Ovary (tissue), 9 donors: ENCODE measurements around the gene YKT6. TPM values are rescaled to one million over a fixed set of nuclear protein-coding genes. Genes with fewer than 3 reads are reported as not detected.

Experiments used
- DNase-seq, 5 donors: peaks; one replicate each; pipeline ENCODE4 v3.0.0-alpha.2; 2019 to 2020
- H3K27ac ChIP-seq, 2 donors: fragments of 200-600 bp; one replicate each; pipeline versions ENCODE4 v1.5.1 to v1.8.0; 2019 to 2022
- H3K27me3 ChIP-seq: fragments of 200-600 bp; one replicate; pipeline ENCODE4 v1.8.0; 2022
- H3K36me3 ChIP-seq: fragments of 200-600 bp; sonication (generic); one replicate; pipeline ENCODE4 v1.5.1; 2019
- H3K4me1 ChIP-seq: one replicate; pipeline ENCODE4 v1.8.1; 2013; ENCODE audit warnings: mild to moderate bottlenecking, moderate library complexity; ENCODE audit not compliant: insufficient read depth
- H3K4me3 ChIP-seq: fragments of 200-600 bp; sonication (generic); one replicate; pipeline ENCODE4 v1.5.1; 2017
- H3K9me3 ChIP-seq, 2 donors: fragments of 200-600 bp in 1 of 2; sonication (generic) in 1 of 2; one replicate each; pipeline versions ENCODE4 v1.5.1 to v1.8.1; 2013 to 2019; ENCODE audit warnings: mild to moderate bottlenecking in 1 of 2, moderate library complexity in 1 of 2
- CTCF ChIP-seq, 3 donors: fragments of 450-650 bp in 2 of 3; fragments of 200-600 bp in 1 of 3; IDR thresholded peaks; one replicate each; pipeline versions ENCODE4 v1.5.1 to v1.8.0; 2016 to 2022; ENCODE audit warnings: antibody characterized with exemption in 3 of 3, mild to moderate bottlenecking in 1 of 3
- EP300 ChIP-seq: sonication (generic); formaldehyde crosslinking; IDR thresholded peaks from one replicate; pipeline ENCODE4 v1.6.1; 2017; ENCODE audit warnings: antibody characterized with exemption
- POLR2A ChIP-seq: fragments of 450-650 bp; IDR thresholded peaks from one replicate; pipeline ENCODE4 v1.6.1; 2017; ENCODE audit warnings: antibody characterized with exemption, mild to moderate bottlenecking, moderate library complexity
- WGBS, 3 donors: extraction: QIAGEN DNeasy Blood & Tissue Kit in 1 of 3; methylation state at CpG; one replicate each; pipeline versions ENCODE4 v1.1.5 to v1.1.7; 2013 to 2017; 5-methylcytosine and 5-hydroxymethylcytosine counted together
- intact Hi-C, 4 donors: fragments of 100-400 bp; cut with DNase I; formaldehyde crosslinking; loops; one replicate each; pipeline versions ENCODE4 v1.11.0 to v1.15.1; 2022 to 2023
- polyA plus RNA-seq, 2 donors: library from polyadenylated mRNA; stranded (reverse); fragments of 200-250 nt in 1 of 2; fragments of 350-450 nt in 1 of 2; fragmentation: Illumina TruSeq in 1 of 2; extraction: RNeasy Lipid Tissue Mini Kit (QIAGEN cat#74804) in 1 of 2; gene quantifications; one replicate each; pipeline ENCODE4 v1.2.3, GENCODE V29; 2013 to 2014
- total RNA-seq, 7 donors: library from RNA; depleted of rRNA in 2 of 7; stranded (reverse); fragments of >200 nt in 2 of 7; fragmentation: NEBNext Ultra II Directional in 3 of 7; extraction: Animal tissue kit (Norgen Biotek cat#: 25700) in 3 of 7; gene quantifications; one replicate each; pipeline versions ENCODE4 v1.1.0 to v1.2.4, GENCODE V29; 2016 to 2023
- donor health status: DM: no; HTN: no; CAD: no; lungs with moderate emphysema.
- donor health status: DM: no; HTN: no; CAD: no.
- donor health status: Bipolar disorder and iron deficiency.
- donor health status: DM: yes; HTN: yes; CAD: no.
- donor health status: DM: no; HTN: no; CAD: no.
- donor health status: DM: yes; HTN: yes; CAD: no.

YKT6 gene
- total and polyA plus RNA-seq, 9 donors: 22.2 to 68.0 (median 40.5) TPM

DNA sequence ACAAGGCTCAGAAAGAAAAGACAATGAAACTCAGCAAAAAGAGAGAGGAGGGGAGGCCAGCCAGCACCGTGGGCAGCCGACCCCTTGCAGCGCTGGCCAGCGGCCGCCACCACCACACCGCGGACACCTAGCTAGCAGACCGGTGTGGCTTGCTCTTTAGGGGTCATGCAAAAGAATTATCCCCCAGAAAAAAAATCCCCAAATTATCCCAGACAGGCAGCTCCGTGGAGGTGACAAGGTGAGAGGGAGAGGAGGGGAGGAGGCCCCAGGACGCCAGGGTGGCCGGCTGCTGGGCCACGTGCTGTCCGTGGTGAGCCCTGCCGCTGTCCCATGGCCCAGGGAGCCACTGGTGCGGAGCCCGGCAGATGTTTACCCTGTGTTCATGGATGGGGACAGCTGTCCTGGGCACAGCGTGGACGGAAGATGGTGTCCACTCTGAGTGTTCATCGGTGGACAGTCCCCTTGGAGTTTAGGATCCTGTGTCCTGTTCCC lies 16.5 kb downstream of the YKT6 start:
- no peaks in the 10 kb centered on the region for H3K36me3 ChIP-seq
- no peaks in the 10 kb centered on the region for H3K9me3 ChIP-seq
- no peaks in the 10 kb centered on the region for H3K27me3 ChIP-seq
- no peak overlapping the region for H3K4me3 ChIP-seq
- H3K27ac ChIP-seq: no peak overlapping the region
- 74 to 77% (median 75%) methylated on average over 19 of the region's 19 CpGs for WGBS, 3 donors
- peak in 1 of 5 donors; percentile 10 for DNase-seq
- TF ChIP-seq EP300: no peak
- TF ChIP-seq CTCF (IDR thresholded peaks at IDR 0.05): no peak
- TF ChIP-seq POLR2A: no peak
- H3K4me1 ChIP-seq: no peaks in the 10 kb centered on the region
- intact Hi-C loops: no loop called here

DNA sequence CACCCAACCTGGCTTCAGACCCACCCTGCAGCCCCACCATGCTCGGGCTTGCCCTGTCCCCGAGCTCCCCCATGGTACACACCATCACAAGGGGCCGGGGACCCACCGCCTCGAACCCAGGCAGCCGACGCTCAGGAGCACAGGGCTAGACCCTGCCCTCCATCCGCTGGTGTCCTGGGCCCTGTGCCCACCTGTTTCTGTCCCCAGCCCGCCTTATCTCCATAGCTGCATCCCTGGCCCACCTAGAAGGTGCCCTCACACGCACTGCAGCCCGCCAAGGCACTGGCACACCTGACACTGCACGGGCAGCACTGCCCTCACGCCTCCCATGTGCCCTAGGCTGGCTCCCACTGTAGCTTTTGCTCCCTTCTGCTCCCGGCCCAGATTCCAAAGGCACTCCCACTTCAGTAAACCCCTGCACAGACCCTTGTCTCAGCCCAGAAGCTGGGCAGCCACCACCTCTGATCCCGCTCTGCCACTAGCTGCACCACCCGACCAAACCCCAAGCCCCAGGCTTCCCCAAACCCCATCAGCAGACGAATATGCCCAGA lies 17.1 kb downstream of the YKT6 start:
- no peak overlapping the region for H3K27ac ChIP-seq
- no peaks in the 10 kb centered on the region for H3K27me3 ChIP-seq
- peak in 1 of 5 donors; percentile 13 for DNase-seq
- no peaks in the 10 kb centered on the region for H3K36me3 ChIP-seq
- TF ChIP-seq CTCF (IDR thresholded peaks at IDR 0.05): no peak
- no peak for TF ChIP-seq EP300
- no peak for TF ChIP-seq POLR2A
- WGBS, 3 donors: 71 to 74% (median 72%) methylated on average over 17 of the region's 17 CpGs
- H3K4me1 ChIP-seq: no peaks in the 10 kb centered on the region
- no peaks in the 10 kb centered on the region for H3K9me3 ChIP-seq
- intact Hi-C loops: no loop called here
- H3K4me3 ChIP-seq: no peak overlapping the region

GRCh38 chr7:44218418-44219201 lies 17.8 kb downstream of the YKT6 start:
- 69% methylated on average over 26 of the region's 26 CpGs for WGBS, 3 donors
- no peak for TF ChIP-seq CTCF (IDR thresholded peaks at IDR 0.05)
- no peak for TF ChIP-seq POLR2A
- TF ChIP-seq EP300: no peak
- Histone ChIP-seq H3K9me3 (no peaks in the 10 kb centered on the region), H3K4me3 (no peak overlapping the region), H3K4me1 (no peaks in the 10 kb centered on the region), H3K27ac (no peak overlapping the region), H3K27me3 (no peaks in the 10 kb centered on the region), H3K36me3 (no peaks in the 10 kb centered on the region)
- intact Hi-C loops: no loop called here
- peak in 1 of 5 donors; percentile 7 for DNase-seq

DNA sequence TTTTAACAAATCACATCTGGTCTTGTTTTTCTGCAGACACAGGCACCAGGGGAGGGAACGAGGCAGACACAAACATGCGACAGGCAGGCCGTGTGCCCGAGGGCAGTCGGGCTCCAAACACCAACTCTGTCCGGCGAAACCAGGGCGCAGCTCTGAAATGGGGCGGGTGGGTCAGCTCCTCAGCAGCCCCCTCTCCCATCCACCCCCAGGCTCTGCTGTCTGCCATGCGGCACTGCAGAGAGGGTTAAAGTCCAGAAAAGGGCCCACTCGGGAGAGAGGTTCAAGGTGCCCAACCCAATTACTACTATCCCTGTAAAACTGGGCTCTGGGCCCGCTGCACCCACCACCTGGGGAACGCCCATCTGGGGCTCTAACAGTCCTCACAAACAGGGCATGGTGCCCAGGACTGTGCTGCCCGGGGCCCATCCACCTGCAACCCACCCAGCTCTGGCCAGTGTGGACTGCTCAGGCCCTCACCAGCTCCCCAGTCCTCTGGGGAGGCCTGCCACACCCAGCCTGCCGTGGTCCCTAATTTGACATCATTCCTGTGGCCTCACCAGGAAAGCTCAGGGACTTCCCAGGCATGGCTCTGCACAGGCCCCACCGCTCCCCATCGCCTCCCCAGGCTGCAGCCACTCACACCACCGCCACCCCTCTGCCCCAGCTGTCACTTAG lies 18.7 kb downstream of the YKT6 start:
- Histone ChIP-seq H3K9me3 (no peaks in the 10 kb centered on the region), H3K4me1 (no peaks in the 10 kb centered on the region), H3K27me3 (no peaks in the 10 kb centered on the region), H3K36me3 (no peaks in the 10 kb centered on the region), H3K27ac (no peak overlapping the region), H3K4me3 (no peak overlapping the region)
- WGBS, 3 donors: 92 to 95% (median 95%) methylated on average over 18 of the region's 18 CpGs
- intact Hi-C loops: no loop called here
- TF ChIP-seq POLR2A (no peak), EP300 (no peak), CTCF (IDR thresholded peaks at IDR 0.05) (no peak)
- peak in 1 of 5 donors; percentile 8 for DNase-seq
